Panc1 (cell line): Measurements from ENCODE around the gene TBCK.

Experiments
- POLR2AphosphoS5 ChIP-seq: IDR thresholded peaks from 2 replicates; pipeline ENCODE4 v1.6.1; 2012; ENCODE audit warnings: mild to moderate bottlenecking, low read depth, low read length, moderate library complexity
- SIN3A ChIP-seq: IDR thresholded peaks from 2 replicates; pipeline ENCODE4 v1.6.1; 2012; ENCODE audit warnings: low read depth, mild to moderate bottlenecking, low read length, moderate library complexity, borderline replicate concordance; ENCODE audit not compliant: insufficient read depth
- TCF7L2 ChIP-seq: IDR thresholded peaks from 2 replicates; pipeline ENCODE4 v1.6.1; 2011; ENCODE audit warnings: mild to moderate bottlenecking, low read depth, low read length, inconsistent platforms
- TF ChIP-seq, protein P1 (sequence below): fragments of 450-650 bp; IDR thresholded peaks from 2 replicates; pipeline ENCODE4 v1.5.1; 2017; ENCODE audit warnings: mild to moderate bottlenecking
- TF ChIP-seq, protein P2 (sequence below), 2 experiments: IDR thresholded peaks; 2 replicates each; pipeline ENCODE4 v1.6.1; 2011 to 2012; ENCODE audit warnings: low read depth in 2 of 2, control low read depth in 1 of 2, low read length in 1 of 2, mild to moderate bottlenecking in 1 of 2, moderate library complexity in 1 of 2; ENCODE audit not compliant: insufficient read depth in 1 of 2

DNA sequence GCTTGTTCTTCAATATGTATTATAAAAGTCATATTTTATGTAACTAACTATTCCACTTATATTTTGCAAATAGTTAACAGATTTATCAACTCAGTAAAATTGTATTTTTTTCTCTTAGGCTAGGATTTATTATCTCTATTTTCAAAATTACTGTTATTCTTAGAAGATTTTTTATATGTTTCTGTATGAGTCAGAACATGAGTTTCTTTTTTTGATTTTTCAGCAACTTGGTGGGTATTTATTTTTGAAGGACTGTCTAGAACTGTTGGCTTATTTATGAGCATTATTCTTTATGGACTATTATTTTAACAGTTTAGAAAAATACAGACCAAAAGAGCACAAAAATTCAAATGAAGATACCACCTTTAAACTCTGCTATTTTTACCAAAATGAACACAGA is 7.1 kb upstream of the TBCK start:
- TF ChIP-seq, protein P1, sequence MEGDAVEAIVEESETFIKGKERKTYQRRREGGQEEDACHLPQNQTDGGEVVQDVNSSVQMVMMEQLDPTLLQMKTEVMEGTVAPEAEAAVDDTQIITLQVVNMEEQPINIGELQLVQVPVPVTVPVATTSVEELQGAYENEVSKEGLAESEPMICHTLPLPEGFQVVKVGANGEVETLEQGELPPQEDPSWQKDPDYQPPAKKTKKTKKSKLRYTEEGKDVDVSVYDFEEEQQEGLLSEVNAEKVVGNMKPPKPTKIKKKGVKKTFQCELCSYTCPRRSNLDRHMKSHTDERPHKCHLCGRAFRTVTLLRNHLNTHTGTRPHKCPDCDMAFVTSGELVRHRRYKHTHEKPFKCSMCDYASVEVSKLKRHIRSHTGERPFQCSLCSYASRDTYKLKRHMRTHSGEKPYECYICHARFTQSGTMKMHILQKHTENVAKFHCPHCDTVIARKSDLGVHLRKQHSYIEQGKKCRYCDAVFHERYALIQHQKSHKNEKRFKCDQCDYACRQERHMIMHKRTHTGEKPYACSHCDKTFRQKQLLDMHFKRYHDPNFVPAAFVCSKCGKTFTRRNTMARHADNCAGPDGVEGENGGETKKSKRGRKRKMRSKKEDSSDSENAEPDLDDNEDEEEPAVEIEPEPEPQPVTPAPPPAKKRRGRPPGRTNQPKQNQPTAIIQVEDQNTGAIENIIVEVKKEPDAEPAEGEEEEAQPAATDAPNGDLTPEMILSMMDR: no peak
- TF ChIP-seq POLR2AphosphoS5: no peak
- no peak for TF ChIP-seq TCF7L2
- TF ChIP-seq, protein P2, sequence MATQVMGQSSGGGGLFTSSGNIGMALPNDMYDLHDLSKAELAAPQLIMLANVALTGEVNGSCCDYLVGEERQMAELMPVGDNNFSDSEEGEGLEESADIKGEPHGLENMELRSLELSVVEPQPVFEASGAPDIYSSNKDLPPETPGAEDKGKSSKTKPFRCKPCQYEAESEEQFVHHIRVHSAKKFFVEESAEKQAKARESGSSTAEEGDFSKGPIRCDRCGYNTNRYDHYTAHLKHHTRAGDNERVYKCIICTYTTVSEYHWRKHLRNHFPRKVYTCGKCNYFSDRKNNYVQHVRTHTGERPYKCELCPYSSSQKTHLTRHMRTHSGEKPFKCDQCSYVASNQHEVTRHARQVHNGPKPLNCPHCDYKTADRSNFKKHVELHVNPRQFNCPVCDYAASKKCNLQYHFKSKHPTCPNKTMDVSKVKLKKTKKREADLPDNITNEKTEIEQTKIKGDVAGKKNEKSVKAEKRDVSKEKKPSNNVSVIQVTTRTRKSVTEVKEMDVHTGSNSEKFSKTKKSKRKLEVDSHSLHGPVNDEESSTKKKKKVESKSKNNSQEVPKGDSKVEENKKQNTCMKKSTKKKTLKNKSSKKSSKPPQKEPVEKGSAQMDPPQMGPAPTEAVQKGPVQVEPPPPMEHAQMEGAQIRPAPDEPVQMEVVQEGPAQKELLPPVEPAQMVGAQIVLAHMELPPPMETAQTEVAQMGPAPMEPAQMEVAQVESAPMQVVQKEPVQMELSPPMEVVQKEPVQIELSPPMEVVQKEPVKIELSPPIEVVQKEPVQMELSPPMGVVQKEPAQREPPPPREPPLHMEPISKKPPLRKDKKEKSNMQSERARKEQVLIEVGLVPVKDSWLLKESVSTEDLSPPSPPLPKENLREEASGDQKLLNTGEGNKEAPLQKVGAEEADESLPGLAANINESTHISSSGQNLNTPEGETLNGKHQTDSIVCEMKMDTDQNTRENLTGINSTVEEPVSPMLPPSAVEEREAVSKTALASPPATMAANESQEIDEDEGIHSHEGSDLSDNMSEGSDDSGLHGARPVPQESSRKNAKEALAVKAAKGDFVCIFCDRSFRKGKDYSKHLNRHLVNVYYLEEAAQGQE (IDR thresholded peaks at IDR 0.05; ENCODE audit: insufficient read depth in 1 of 2, low read depth in 2 of 2, low read length in 1 of 2): no peak
- TF ChIP-seq SIN3A: no peak
